Iris pigment epithelial cell (primary cell): ENCODE results near the gene RTP5.
A peak's percentile ranks its signal among the peaks of the same experiment; 100 is the strongest.

Source experiments
- DNase-seq: peaks from one replicate; pipeline ENCODE4 v3.0.0-alpha.2; 2011; ENCODE audit warnings: low read depth

RTP5 gene

GRCh38 chr2:241887806-241888522, 18.4 kb downstream of the RTP5 start:
- DNase-seq, result no peak

- DNase-seq, result no peak
Observed at GRCh38 chr2:241888641-241889040, 19.1 kb downstream of the RTP5 start.

GRCh38 chr2:241890524-241891235, 21.2 kb downstream of the RTP5 start:
- DNase-seq, result no peak

- DNase-seq, result no peak
Observed at GRCh38 chr2:241891315-241891987, 21.9 kb downstream of the RTP5 start.

- DNase-seq, result no peak
Observed at GRCh38 chr2:241891988-241892298, 22.4 kb downstream of the RTP5 start.

- peak; percentile 42 for DNase-seq
Observed at GRCh38 chr2:241892299-241893137, 23.0 kb downstream of the RTP5 start.

- DNase-seq, result no peak
Observed at GRCh38 chr2:241893265-241893664, 23.7 kb downstream of the RTP5 start.

- DNase-seq, result no peak
Observed at GRCh38 chr2:241894056-241894641, 24.6 kb downstream of the RTP5 start.

- no peak for DNase-seq
Observed at GRCh38 chr2:241894681-241895426, 25.3 kb downstream of the RTP5 start.

- DNase-seq, result no peak
Observed at GRCh38 chr2:241895427-241895711, 25.8 kb downstream of the RTP5 start.

GRCh38 chr2:241895712-241896641, 26.4 kb downstream of the RTP5 start:
- DNase-seq, result peak; percentile 44

- DNase-seq, result no peak
Observed at GRCh38 chr2:241896746-241897201, 27.2 kb downstream of the RTP5 start.

- no peak for DNase-seq
Observed at GRCh38 chr2:241897231-241897916, 27.8 kb downstream of the RTP5 start.

GRCh38 chr2:241898463-241899270, 29.1 kb downstream of the RTP5 start:
- no peak for DNase-seq

- no peak for DNase-seq
Observed at GRCh38 chr2:241900251-241901017, 30.9 kb downstream of the RTP5 start.

GRCh38 chr2:241901018-241901380, 31.5 kb downstream of the RTP5 start:
- DNase-seq, result no peak

- peak; percentile 28 for DNase-seq
Observed at GRCh38 chr2:241901500-241902351, 32.2 kb downstream of the RTP5 start.
